ENCODE measurements around the gene CISD1.

Gene CISD1

DNA sequence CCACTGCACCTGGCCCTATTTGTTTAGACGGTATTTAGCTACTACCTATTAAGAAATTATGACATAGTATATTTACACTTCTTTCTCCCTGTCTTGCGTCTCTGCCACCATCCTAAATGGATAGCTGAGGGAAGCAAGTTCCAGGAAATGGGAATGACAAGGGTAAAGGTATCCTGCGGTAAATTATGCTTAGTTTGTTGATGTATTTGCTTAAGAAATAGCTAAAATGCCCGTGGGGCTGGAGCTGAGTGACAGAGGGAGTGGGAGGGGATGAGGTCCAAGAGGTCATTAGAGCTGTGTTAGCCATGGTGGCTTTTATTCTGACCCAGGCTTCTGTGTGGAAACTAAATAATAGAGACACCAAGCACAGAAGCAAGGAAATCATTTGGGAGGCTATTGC is 36.9 kb downstream of the CISD1 start:
- H3K4me3 Mint-ChIP-seq, result no peak overlapping the region
- intact Hi-C loops (cut with micrococcal nuclease), result loop anchor here (10.0 kb wide), 1 partner anchor 209 kb away; the partner anchor contains the start of gene BICC1
- peaks cover 28% of the 10 kb centered on the region for H3K27me3 Mint-ChIP-seq
- no peaks in the 10 kb centered on the region for H3K4me1 Mint-ChIP-seq (ENCODE audit: low read depth)
- no peaks in the 10 kb centered on the region for H3K36me3 Mint-ChIP-seq (ENCODE audit: low read depth)
- H3K27ac Mint-ChIP-seq, result no peak overlapping the region
- no peaks in the 10 kb centered on the region for H3K9me3 Mint-ChIP-seq

DNA sequence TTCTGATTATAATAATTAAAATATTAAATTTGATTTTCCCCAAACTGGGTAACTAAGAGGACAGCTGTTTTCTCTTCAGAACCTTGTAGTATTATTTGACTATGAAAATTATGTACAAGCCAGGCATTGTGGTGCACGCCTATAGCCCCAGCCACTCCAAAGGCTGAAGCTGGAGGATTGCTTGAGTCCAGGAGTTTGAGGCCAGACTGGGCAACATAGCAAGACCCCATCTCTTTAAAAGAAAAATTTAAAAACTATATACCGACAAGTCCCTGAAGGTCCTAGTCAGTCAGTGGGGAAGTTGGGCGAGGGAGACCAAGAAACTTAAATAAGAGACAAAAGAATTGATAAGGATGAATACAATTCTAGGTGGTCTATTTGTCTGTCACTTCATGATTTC is 38.7 kb downstream of the CISD1 start:
- Mint-ChIP-seq H3K27ac (no peak overlapping the region), H3K36me3 (ENCODE audit: low read depth) (no peaks in the 10 kb centered on the region), H3K4me3 (no peak overlapping the region), H3K9me3 (no peaks in the 10 kb centered on the region), H3K27me3 (peaks cover 16% of the 10 kb centered on the region), H3K4me1 (ENCODE audit: low read depth) (no peaks in the 10 kb centered on the region)
- intact Hi-C loops (cut with micrococcal nuclease), result loop anchor here (10.0 kb wide), 1 partner anchor 207 kb away; the partner anchor contains the start of gene BICC1

DNA sequence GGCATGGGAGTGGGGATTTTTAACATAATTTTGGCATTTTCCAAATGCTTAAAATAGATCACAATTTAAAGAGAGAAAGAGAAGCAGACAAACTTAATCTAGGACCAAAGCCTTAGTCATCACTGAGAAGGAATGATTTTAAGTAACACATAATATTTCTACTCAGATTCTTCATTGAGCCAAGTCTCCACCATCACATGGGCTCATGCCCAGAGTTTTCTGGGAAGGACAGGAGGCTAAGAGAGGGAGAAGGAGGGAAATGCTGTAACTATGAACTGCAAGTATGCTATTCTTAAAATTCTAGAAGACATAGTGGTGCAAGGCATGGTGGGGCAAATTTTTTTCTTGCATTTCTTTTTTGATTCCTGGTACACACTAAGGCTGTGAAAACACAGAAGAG is 42.1 kb downstream of the CISD1 start:
- intact Hi-C loops (cut with micrococcal nuclease), result no loop called here
- H3K4me1 Mint-ChIP-seq (ENCODE audit: low read depth), result no peaks in the 10 kb centered on the region
- no peak overlapping the region for H3K27ac Mint-ChIP-seq
- H3K36me3 Mint-ChIP-seq (ENCODE audit: low read depth), result no peaks in the 10 kb centered on the region
- no peak overlapping the region for H3K4me3 Mint-ChIP-seq
- H3K9me3 Mint-ChIP-seq, result no peaks in the 10 kb centered on the region
- H3K27me3 Mint-ChIP-seq, result peaks cover 11% of the 10 kb centered on the region

DNA sequence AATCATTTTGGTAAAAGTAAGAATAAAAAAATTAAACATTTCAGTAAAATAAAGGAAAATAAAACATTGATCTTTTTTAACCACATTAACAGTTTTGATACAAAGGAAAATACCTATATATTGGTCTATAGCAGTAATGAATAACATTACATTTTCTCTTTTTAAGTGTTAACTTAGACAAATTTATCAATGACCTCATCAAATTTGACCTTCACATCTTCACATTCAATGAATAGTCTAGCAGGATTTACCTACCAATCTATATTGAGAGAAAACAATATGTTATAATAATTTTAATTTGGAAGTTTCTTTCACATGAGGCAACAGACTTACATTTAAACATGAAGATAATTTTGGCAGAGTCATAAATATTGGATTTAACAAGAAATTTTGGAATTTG is 47.9 kb downstream of the CISD1 start:
- H3K27me3 Mint-ChIP-seq, result peaks cover 4% of the 10 kb centered on the region
- H3K4me1 Mint-ChIP-seq (ENCODE audit: low read depth), result peaks cover 11% of the 10 kb centered on the region
- intact Hi-C loops (cut with micrococcal nuclease), result no loop called here
- no peak overlapping the region for H3K4me3 Mint-ChIP-seq
- no peaks in the 10 kb centered on the region for H3K36me3 Mint-ChIP-seq (ENCODE audit: low read depth)
- H3K27ac Mint-ChIP-seq, result no peak overlapping the region
- H3K9me3 Mint-ChIP-seq, result no peaks in the 10 kb centered on the region

DNA sequence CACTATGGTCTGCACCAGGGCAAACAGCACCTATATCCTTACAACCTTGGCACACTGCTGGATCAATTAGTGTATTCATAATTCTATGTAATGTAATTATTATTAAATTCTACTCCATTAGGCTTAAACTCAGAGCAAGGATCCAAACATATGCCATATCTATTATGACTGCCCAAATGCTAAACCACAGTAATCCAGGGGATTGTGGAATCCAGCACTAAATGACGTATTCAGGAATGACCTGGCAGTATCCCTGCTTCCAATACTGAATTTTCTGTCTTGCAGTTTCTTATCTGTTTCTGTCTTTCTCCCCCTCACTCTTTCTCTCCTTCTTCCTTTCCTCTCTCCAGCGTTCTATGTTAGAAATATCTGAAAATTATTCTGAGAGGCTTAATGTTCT is 49.4 kb downstream of the CISD1 start:
- Mint-ChIP-seq H3K4me3 (no peak overlapping the region), H3K27me3 (peaks cover 4% of the 10 kb centered on the region), H3K9me3 (no peaks in the 10 kb centered on the region), H3K4me1 (ENCODE audit: low read depth) (peaks cover 23% of the 10 kb centered on the region), H3K27ac (no peak overlapping the region), H3K36me3 (ENCODE audit: low read depth) (no peaks in the 10 kb centered on the region)
- intact Hi-C loops (cut with micrococcal nuclease), result no loop called here

DNA sequence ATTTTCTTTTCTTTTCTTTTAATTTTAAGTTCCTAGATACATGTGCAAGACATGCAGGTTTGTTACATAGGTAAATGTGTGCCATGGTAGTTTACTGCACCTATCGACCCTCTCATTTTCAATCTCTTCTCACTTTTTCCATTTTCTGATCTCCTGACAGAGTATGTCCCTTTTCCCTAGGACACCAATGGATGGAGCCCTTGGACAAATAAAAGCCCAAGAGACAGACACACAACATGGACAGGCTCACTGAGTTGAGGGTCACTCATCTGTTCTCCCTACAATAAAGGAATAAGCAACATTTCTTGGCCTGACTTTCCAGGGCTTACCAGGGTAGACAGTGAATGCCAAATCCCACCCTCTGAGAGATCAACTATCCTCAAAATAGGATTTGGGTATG is 50.6 kb downstream of the CISD1 start:
- H3K9me3 Mint-ChIP-seq, result no peaks in the 10 kb centered on the region
- H3K27ac Mint-ChIP-seq, result no peak overlapping the region
- H3K4me1 Mint-ChIP-seq (ENCODE audit: low read depth), result peaks cover 23% of the 10 kb centered on the region
- H3K27me3 Mint-ChIP-seq, result peaks cover 4% of the 10 kb centered on the region
- H3K4me3 Mint-ChIP-seq, result no peak overlapping the region
- H3K36me3 Mint-ChIP-seq (ENCODE audit: low read depth), result no peaks in the 10 kb centered on the region
- intact Hi-C loops (cut with micrococcal nuclease), result no loop called here

DNA sequence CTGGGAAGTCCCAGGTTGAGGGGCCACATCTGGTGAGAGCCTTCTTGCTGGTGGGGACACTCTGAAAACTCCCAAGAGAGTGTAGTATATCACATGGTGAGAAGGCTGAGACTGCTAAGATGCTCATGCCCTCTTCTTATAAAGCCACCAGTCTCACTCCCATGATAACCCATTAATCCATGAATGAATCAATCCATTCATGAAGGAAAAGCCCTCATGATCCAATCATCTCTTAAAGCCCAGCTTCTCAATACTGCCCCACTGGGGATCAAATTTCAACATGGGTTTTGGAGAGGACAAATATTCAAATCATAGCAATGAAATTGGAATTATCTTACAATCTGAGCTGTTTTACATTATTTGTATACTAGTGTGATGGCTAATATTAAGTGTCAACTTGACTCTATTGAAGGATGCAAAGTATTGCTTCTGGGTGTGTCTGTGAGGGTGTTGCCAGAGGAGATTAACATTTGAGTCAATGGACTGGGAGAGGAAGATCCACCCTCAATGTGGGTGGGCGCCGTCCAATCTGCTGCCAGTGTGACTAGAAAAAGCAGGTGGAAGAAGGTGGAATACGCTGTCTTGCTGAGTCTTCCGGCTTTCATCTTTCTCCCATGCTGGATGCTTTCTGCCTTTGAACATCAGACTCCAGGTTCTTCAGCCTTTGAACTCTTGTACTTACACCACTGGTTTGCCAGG is 51.5 kb downstream of the CISD1 start:
- Mint-ChIP-seq H3K36me3 (ENCODE audit: low read depth) (no peaks in the 10 kb centered on the region), H3K4me1 (ENCODE audit: low read depth) (peaks cover 23% of the 10 kb centered on the region), H3K27me3 (peaks cover 4% of the 10 kb centered on the region), H3K4me3 (no peak overlapping the region), H3K9me3 (no peaks in the 10 kb centered on the region), H3K27ac (no peak overlapping the region)
- intact Hi-C loops (cut with micrococcal nuclease), result no loop called here

DNA sequence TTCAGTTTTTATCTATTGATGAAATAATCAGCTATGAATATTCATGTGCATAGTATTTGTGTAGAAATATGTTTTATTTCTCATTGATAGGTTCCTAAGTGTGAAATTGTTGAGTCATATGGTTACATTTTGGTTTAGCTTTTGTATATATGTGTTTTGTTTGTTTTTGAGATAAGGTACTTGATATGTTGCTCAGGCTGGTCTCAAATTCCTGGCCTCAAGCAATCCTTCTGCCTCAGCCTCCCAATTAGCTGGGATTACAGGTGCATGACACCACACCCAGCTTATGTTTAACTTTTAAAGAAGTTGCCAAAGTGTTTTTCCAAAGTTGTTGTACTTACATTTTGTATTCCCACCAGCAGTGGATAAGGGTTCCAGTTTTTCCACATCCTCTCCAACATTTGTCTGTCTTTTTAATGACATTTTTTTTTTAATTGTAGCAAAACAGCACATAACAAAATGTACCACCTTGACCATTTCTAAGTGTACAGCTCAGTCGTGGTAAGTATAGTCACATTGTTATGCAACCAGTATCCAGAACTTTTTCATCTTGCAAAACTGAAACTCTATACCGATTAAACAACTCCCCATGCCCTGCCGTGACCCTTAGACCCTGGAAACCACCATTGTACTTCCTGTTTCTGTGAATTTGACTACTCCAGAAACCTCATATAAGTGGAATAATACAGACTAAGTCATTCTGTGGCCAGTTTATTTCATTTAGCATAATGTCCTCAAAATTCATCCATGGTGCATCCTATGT is 53.3 kb downstream of the CISD1 start:
- intact Hi-C loops (cut with micrococcal nuclease), result loop anchor here (1.0 kb wide), 1 partner anchor 32 kb away; no protein-coding TSS in a partner anchor
- H3K27ac Mint-ChIP-seq, result peak overlapping the region; percentile 74
- H3K4me3 Mint-ChIP-seq, result peak overlapping the region; percentile 26
- H3K36me3 Mint-ChIP-seq (ENCODE audit: low read depth), result no peaks in the 10 kb centered on the region
- peaks cover 23% of the 10 kb centered on the region for H3K4me1 Mint-ChIP-seq (ENCODE audit: low read depth)
- no peaks in the 10 kb centered on the region for H3K9me3 Mint-ChIP-seq
- H3K27me3 Mint-ChIP-seq, result peaks cover 4% of the 10 kb centered on the region

DNA sequence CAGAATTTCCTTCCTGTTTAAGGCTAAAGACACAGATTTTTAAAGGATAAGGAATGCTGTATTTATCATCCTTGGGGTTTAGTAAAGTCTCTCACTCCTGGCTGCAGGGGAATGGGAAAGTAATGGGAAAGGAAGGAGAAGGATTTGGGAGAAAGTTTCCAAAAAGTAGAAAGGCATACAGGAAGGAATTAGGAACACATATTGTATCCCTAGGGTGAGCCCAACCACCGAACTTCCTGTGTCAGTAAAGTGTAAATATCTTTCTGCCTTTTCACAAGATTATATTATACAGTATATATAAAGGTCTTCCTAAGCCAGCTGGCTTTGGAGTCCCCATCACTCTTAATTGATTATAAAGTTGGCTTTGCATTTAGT is 53.9 kb downstream of the CISD1 start:
- no peaks in the 10 kb centered on the region for H3K36me3 Mint-ChIP-seq (ENCODE audit: low read depth)
- peak overlapping the region; percentile 17 for H3K4me3 Mint-ChIP-seq
- H3K27ac Mint-ChIP-seq, result peak overlapping the region; percentile 74
- H3K4me1 Mint-ChIP-seq (ENCODE audit: low read depth), result peaks cover 23% of the 10 kb centered on the region
- intact Hi-C loops (cut with micrococcal nuclease), result loop anchor here (1.0 kb wide), 1 partner anchor 31 kb away; no protein-coding TSS in a partner anchor
- no peaks in the 10 kb centered on the region for H3K9me3 Mint-ChIP-seq
- peaks cover 4% of the 10 kb centered on the region for H3K27me3 Mint-ChIP-seq

DNA sequence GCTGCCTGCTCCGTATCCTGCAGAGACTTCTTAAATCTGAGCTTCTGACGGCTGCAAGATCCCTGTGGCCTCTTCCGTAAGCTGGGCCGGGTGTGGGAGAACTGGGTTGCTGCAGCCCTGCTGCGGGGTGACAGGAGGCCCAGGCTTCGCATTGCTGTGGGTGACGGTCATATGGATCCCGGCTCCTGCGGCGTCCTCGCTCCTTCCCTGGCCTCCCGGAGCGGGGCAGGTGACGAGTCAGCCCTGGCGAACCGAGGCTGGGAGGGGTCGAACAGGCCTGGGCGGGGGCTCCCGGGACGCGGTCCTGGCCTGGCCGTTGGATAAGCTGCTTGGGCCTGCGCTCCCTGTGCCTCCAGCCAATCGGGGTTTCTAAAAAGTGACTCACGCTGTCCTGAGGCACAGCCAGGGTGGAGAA is 58.0 kb downstream of the CISD1 start:
- Mint-ChIP-seq H3K4me3 (no peak overlapping the region), H3K27me3 (no peaks in the 10 kb centered on the region), H3K27ac (no peak overlapping the region), H3K4me1 (ENCODE audit: low read depth) (peaks cover 46% of the 10 kb centered on the region), H3K36me3 (ENCODE audit: low read depth) (no peaks in the 10 kb centered on the region), H3K9me3 (no peaks in the 10 kb centered on the region)
- intact Hi-C loops (cut with micrococcal nuclease), result no loop called here

DNA sequence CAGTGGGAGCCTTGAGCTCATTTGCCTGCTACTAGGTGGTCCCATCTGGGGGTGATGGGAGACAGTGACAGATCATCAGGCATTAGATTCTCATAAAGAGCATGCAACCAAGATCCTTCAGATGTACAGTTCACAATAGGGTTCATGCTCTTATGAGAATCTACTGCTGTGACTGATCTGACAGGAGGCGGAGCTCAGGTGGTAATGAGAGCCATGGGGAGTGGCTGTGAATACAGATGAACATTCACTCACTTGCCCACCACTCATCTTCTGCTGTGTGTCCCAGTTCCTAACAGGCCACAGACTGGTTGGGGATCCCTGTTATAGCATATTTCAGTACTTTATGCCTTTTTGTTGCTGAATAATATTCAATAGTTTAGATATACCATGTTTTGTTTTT is 59.3 kb downstream of the CISD1 start:
- intact Hi-C loops (cut with micrococcal nuclease), result no loop called here
- Mint-ChIP-seq H3K9me3 (no peaks in the 10 kb centered on the region), H3K4me3 (no peak overlapping the region), H3K27me3 (no peaks in the 10 kb centered on the region), H3K27ac (no peak overlapping the region), H3K4me1 (ENCODE audit: low read depth) (peaks cover 41% of the 10 kb centered on the region), H3K36me3 (ENCODE audit: low read depth) (no peaks in the 10 kb centered on the region)

DNA sequence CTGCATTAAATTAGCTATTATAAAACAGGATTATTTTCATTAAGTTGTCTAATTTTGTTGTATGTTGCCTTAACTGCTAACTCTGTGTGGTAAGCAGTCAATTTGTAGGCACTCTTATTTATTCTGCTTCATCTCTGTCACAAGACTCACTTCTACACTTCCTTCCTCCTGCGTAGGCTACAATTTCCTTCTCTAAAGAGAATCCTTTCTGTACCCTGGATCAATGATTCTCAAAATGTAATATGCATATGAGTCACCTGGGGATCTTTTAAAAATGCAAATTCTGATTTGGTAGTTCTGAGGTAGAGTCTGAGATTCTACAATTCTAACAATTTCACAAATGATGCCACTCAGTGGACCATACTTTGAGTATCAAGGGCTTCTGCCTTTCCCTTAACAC is 61.5 kb downstream of the CISD1 start:
- intact Hi-C loops (cut with micrococcal nuclease), result loop anchor here (10.0 kb wide), 1 partner anchor 66 kb away; the partner anchor contains the start of genes CISD1 and IPMK
- Mint-ChIP-seq H3K27me3 (no peaks in the 10 kb centered on the region), H3K27ac (no peak overlapping the region), H3K9me3 (no peaks in the 10 kb centered on the region), H3K4me1 (ENCODE audit: low read depth) (peaks cover 51% of the 10 kb centered on the region), H3K4me3 (no peak overlapping the region), H3K36me3 (ENCODE audit: low read depth) (peaks cover 7% of the 10 kb centered on the region)

DNA sequence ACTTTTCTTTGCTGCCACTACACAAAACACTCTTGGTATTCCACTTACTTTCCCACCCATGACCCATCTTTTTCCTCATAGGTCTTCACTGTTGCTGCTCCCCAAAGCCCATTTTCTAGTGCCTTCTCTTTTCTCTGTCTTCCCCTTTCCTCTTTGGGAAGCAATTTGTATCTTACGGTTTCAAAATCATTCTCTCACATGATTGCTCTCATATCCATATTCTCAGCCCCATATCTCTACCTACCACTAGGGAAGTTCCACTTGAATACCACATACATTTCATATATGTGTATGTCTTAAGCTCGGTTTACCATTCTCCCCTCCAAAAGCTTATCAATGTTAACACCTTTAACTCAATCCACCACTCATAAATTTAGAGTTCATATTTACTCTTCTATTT is 62.7 kb downstream of the CISD1 start:
- intact Hi-C loops (cut with micrococcal nuclease), result loop anchor here (10.0 kb wide), 1 partner anchor 67 kb away; the partner anchor contains the start of genes CISD1 and IPMK
- H3K4me3 Mint-ChIP-seq, result no peak overlapping the region

DNA sequence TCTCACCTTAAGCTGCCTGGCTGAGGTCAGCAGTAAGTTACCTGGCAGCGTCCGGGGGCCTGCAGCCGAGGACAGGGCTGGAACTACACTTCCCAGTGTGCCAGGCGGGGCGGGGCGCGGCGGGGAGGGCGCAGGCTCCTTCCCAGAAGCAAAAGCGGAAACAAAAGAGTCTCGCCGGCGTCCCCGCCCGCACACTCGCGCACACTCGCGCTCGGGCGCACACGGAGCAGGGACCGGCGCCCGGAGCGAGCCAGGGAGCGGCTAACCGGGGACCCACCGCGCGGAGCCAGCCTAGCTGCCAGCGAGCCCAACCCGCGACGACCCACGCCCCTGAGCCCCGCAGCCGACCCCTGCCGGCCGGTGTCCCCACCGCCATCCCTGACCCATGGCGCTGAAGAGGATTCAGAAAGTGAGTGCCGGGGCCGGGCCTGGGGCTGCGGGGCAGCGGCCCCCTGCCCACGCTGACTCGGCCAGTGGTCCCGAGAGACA is 65.9 kb downstream of the CISD1 start, which contains the start of gene UBE2D1:
TSS of gene UBE2D1 (plus strand) at position 190 of the 489 bp plus-strand sequence. CDS start at position 386, 196 bp downstream.
- peaks cover 61% of the 10 kb centered on the region for H3K4me1 Mint-ChIP-seq (ENCODE audit: low read depth)
- no peaks in the 10 kb centered on the region for H3K9me3 Mint-ChIP-seq
- intact Hi-C loops (cut with micrococcal nuclease), result loop anchor here (2.0 to 10.0 kb wide), 2 partner anchors 50 to 70 kb away; partner anchors contain the start of genes CISD1, IPMK and TFAM

More for the DNA sequence above, 62.7 kb downstream of the CISD1 start:
- Mint-ChIP-seq H3K4me1 (ENCODE audit: low read depth) (peaks cover 64% of the 10 kb centered on the region), H3K9me3 (no peaks in the 10 kb centered on the region), H3K36me3 (ENCODE audit: low read depth) (peaks cover 11% of the 10 kb centered on the region), H3K27me3 (no peaks in the 10 kb centered on the region), H3K27ac (peak overlapping the region; percentile 43)

More for the DNA sequence above, 65.9 kb downstream of the CISD1 start, which contains the start of gene UBE2D1:
- Mint-ChIP-seq H3K36me3 (ENCODE audit: low read depth) (peaks cover 11% of the 10 kb centered on the region), H3K4me3 (peak within 1 kb of the TSS; percentile 83), H3K27ac (peak within 1 kb of the TSS; percentile 80), H3K27me3 (no peaks in the 10 kb centered on the region)
